IMR-90 (cell line): ENCODE measurements around the gene TMC7. TPM values are rescaled to one million over a fixed set of nuclear protein-coding genes. Genes with fewer than 3 reads are reported as not detected.

ENCODE experiments used
- ATAC-seq: fragments of 200-7000 bp; cut with Tn5 transposase; 2 replicates; pipeline ENCODE4 v1.9.1; 2020; ENCODE audit warnings: low read depth, mild to moderate bottlenecking, moderate library complexity
- BruUV-seq: library from RNA; stranded (reverse); fragments of 400-500 nt; replicated peaks from 2 replicates; lab custom pipeline; 2021; lab: Mats Ljungman, UMichigan
- CTCF ChIA-PET: fragments of 300-600 bp; formaldehyde crosslinking; extraction: SDS; loops from one replicate; lab custom pipeline; 2021; ENCODE audit warnings: antibody characterized with exemption; lab: Yijun Ruan, JAX
- POLR2A ChIA-PET: fragments of 300-600 bp; sonication (Branson Sonifier 250); formaldehyde crosslinking; loops from one replicate; lab custom pipeline; 2022; ENCODE audit warnings: antibody characterized with exemption; ENCODE audit not compliant: unreplicated experiment; lab: Charles Lee
- DNase-seq: peaks from one replicate; pipeline ENCODE4 v3.0.0; 2013
- H2AFZ ChIP-seq: replicated peaks from 2 replicates; pipeline ENCODE3; 2013; ENCODE audit warnings: low read length, mild to moderate bottlenecking; ENCODE audit not compliant: poor library complexity
- H2AK5ac ChIP-seq: 2 replicates; pipeline ENCODE4 v1.6.1; 2013; ENCODE audit warnings: low read depth, low read length, inconsistent platforms
- H2AK9ac ChIP-seq: replicated peaks from 2 replicates; pipeline ENCODE3; 2013; ENCODE audit warnings: mild to moderate bottlenecking, low read depth, low read length, moderate library complexity; ENCODE audit not compliant: poor library complexity
- H2BK120ac ChIP-seq: 2 replicates; pipeline ENCODE4 v1.6.1; 2013; ENCODE audit warnings: low read depth, low read length, inconsistent platforms
- H2BK15ac ChIP-seq: 3 replicates; pipeline ENCODE4 v1.6.1; 2013; ENCODE audit warnings: low read depth, low read length, inconsistent platforms
- H2BK20ac ChIP-seq: 2 replicates; pipeline ENCODE4 v1.6.1; 2013; ENCODE audit warnings: low read depth, mild to moderate bottlenecking, inconsistent platforms, low read length, moderate library complexity
- H2BK5ac ChIP-seq: 2 replicates; pipeline ENCODE4 v1.6.1; 2013; ENCODE audit warnings: mild to moderate bottlenecking, low read depth, low read length, inconsistent platforms; ENCODE audit not compliant: poor library complexity, severe bottlenecking
- H3K14ac ChIP-seq: replicated peaks from 2 replicates; pipeline ENCODE4 v1.6.1; 2013; ENCODE audit warnings: low read depth, low read length, inconsistent platforms
- H3K18ac ChIP-seq: 2 replicates; pipeline ENCODE4 v1.6.1; 2013; ENCODE audit warnings: low read depth, low read length, control low read depth
- H3K23ac ChIP-seq: 2 replicates; pipeline ENCODE4 v1.6.1; 2013; ENCODE audit warnings: low read depth, low read length, inconsistent platforms
- H3K27ac ChIP-seq: 2 replicates; pipeline ENCODE4 v1.5.1; 2013; ENCODE audit warnings: mild to moderate bottlenecking, control low read depth, low read length; ENCODE audit not compliant: insufficient read depth
- H3K27me3 ChIP-seq: 2 replicates; pipeline ENCODE4 v1.6.1; 2013; ENCODE audit warnings: low read length; ENCODE audit not compliant: control insufficient read depth, insufficient read depth
- H3K36me3 ChIP-seq: 2 replicates; pipeline ENCODE4 v1.6.1; 2013; ENCODE audit warnings: low read length, mixed read lengths; ENCODE audit not compliant: control insufficient read depth, insufficient read depth
- H3K4ac ChIP-seq: 2 replicates; pipeline ENCODE4 v1.6.1; 2013; ENCODE audit warnings: low read depth, low read length, inconsistent platforms
- H3K4me1 ChIP-seq: 2 replicates; pipeline ENCODE4 v1.6.1; 2013; ENCODE audit warnings: low read length, mixed read lengths; ENCODE audit not compliant: control insufficient read depth, insufficient read depth
- H3K4me2 ChIP-seq: 2 replicates; pipeline ENCODE4 v1.6.1; 2013; ENCODE audit warnings: low read depth, mild to moderate bottlenecking, control low read depth, low read length, moderate library complexity
- H3K4me3 ChIP-seq: 2 replicates; pipeline ENCODE4 v1.5.1; 2013; ENCODE audit warnings: low read depth, mild to moderate bottlenecking, control low read depth, low read length, moderate library complexity; ENCODE audit not compliant: insufficient read depth
- H3K56ac ChIP-seq: 2 replicates; pipeline ENCODE4 v1.6.1; 2013; ENCODE audit warnings: low read length, inconsistent platforms; ENCODE audit not compliant: insufficient read depth; ENCODE audit errors: extremely low read depth
- H3K79me1 ChIP-seq, 2 experiments: 2 replicates each; pipeline ENCODE4 v1.6.1; 2013; ENCODE audit warnings: low read length in 2 of 2, inconsistent platforms in 1 of 2, low read depth in 1 of 2
- H3K9ac ChIP-seq: 2 replicates; pipeline ENCODE4 v1.6.1; 2013; ENCODE audit warnings: low read depth, low read length, control low read depth
- H3K9me1 ChIP-seq: 2 replicates; pipeline ENCODE4 v1.6.1; 2013; ENCODE audit warnings: low read length, inconsistent platforms; ENCODE audit not compliant: insufficient read depth
- H3K9me3 ChIP-seq: 2 replicates; pipeline ENCODE4 v1.6.1; 2013; ENCODE audit warnings: low read length; ENCODE audit not compliant: control insufficient read depth, insufficient read depth
- H4K20me1 ChIP-seq: 2 replicates; pipeline ENCODE4 v1.6.1; 2013; ENCODE audit warnings: low read length, inconsistent platforms; ENCODE audit not compliant: insufficient read depth
- H4K5ac ChIP-seq: 2 replicates; pipeline ENCODE4 v1.6.1; 2013; ENCODE audit warnings: mild to moderate bottlenecking, low read depth, low read length, control low read depth
- H4K8ac ChIP-seq, 2 experiments: 2 replicates each; pipeline ENCODE4 v1.6.1; 2013; ENCODE audit warnings: low read depth in 2 of 2, low read length in 2 of 2, control low read depth in 1 of 2, inconsistent platforms in 1 of 2
- H4K91ac ChIP-seq: 2 replicates; pipeline ENCODE4 v1.6.1; 2013; ENCODE audit warnings: low read depth, low read length, inconsistent platforms; ENCODE audit not compliant: insufficient read depth
- BHLHE40 ChIP-seq: fragments of 150-350 bp; IDR thresholded peaks from 2 replicates; pipeline ENCODE4 v1.6.1; 2016; ENCODE audit warnings: mild to moderate bottlenecking, low read depth, low read length
- CEBPB ChIP-seq: IDR thresholded peaks from 2 replicates; pipeline ENCODE4 v1.6.1; 2012; ENCODE audit warnings: low read depth, low read length, improper control_type of control experiment
- CHD1 ChIP-seq: IDR thresholded peaks from 2 replicates; pipeline ENCODE4 v1.6.1; 2012; ENCODE audit warnings: low read depth, low read length, improper control_type of control experiment
- CTCF ChIP-seq: conservative IDR thresholded peaks from 2 replicates; pipeline ENCODE4 v1.5.1; 2012; ENCODE audit warnings: mild to moderate bottlenecking, low read depth, low read length, improper control_type of control experiment
- ELK1 ChIP-seq: fragments of 150-350 bp; IDR thresholded peaks from 2 replicates; pipeline ENCODE4 v1.6.1; 2016; ENCODE audit warnings: low read depth, mild to moderate bottlenecking, low read length, moderate library complexity, borderline replicate concordance
- FOS ChIP-seq: fragments of 150-350 bp; IDR thresholded peaks from 2 replicates; pipeline ENCODE4 v1.6.1; 2016; ENCODE audit warnings: low read depth, low read length
- MAFK ChIP-seq: IDR thresholded peaks from 2 replicates; pipeline ENCODE4 v1.6.1; 2012; ENCODE audit warnings: low read depth, low read length, improper control_type of control experiment
- MAZ ChIP-seq: IDR thresholded peaks from 2 replicates; pipeline ENCODE4 v1.6.1; 2012; ENCODE audit warnings: low read depth, mild to moderate bottlenecking, low read length, improper control_type of control experiment, moderate library complexity, borderline replicate concordance
- MXI1 ChIP-seq: IDR thresholded peaks from 2 replicates; pipeline ENCODE4 v1.6.1; 2012; ENCODE audit warnings: low read depth, mild to moderate bottlenecking, low read length, moderate library complexity, borderline replicate concordance
- NFE2L2 ChIP-seq: fragments of 150-350 bp; IDR thresholded peaks from 2 replicates; pipeline ENCODE4 v1.6.1; 2016; ENCODE audit warnings: low read depth, mild to moderate bottlenecking, low read length
- POLR2A ChIP-seq: IDR thresholded peaks from 2 replicates; pipeline ENCODE4 v1.6.1; 2012; ENCODE audit warnings: mild to moderate bottlenecking, low read depth, low read length
- RAD21 ChIP-seq: IDR thresholded peaks from 2 replicates; pipeline ENCODE4 v1.6.1; 2012; ENCODE audit warnings: low read length, improper control_type of control experiment
- RCOR1 ChIP-seq: IDR thresholded peaks from 2 replicates; pipeline ENCODE4 v1.6.1; 2012; ENCODE audit warnings: mild to moderate bottlenecking, low read length, improper control_type of control experiment; ENCODE audit not compliant: insufficient replicate concordance
- RFX5 ChIP-seq: IDR thresholded peaks from 2 replicates; pipeline ENCODE4 v1.8.0; 2012; ENCODE audit warnings: low read depth, mild to moderate bottlenecking, low read length, moderate library complexity
- SMC3 ChIP-seq: fragments of 150-350 bp; IDR thresholded peaks from 2 replicates; pipeline ENCODE4 v1.6.1; 2016; ENCODE audit warnings: low read depth, mild to moderate bottlenecking, antibody characterized with exemption, low read length, moderate library complexity
- USF2 ChIP-seq: fragments of 150-350 bp; IDR thresholded peaks from 2 replicates; pipeline ENCODE4 v1.6.1; 2017; ENCODE audit warnings: mild to moderate bottlenecking, antibody characterized with exemption, low read length, low read depth
- WGBS, 2 experiments: methylation state at CpG; one replicate each; pipeline versions ENCODE4 v1.1.5 to v1.1.7; 2013; ENCODE audit warnings: missing lambda C conversion rate in 2 of 2; ENCODE audit not compliant: insufficient read length in 1 of 2; ENCODE audit errors: extremely low coverage in 2 of 2; 5-methylcytosine and 5-hydroxymethylcytosine counted together
- dilution Hi-C: fragments of 300-500 bp; cut with HindIII; formaldehyde crosslinking; loops from one replicate; pipeline ENCODE4 v1.14.3; 2018; ENCODE audit warnings: low sequenced_read_pairs; ENCODE audit not compliant: unreplicated experiment
- in situ Hi-C: fragments of 300-500 bp; cut with MboI; formaldehyde crosslinking; loops from 3 replicates; pipeline ENCODE4 v1.14.3; 2019; ENCODE audit warnings: low sequenced_read_pairs, inconsistent platforms, mixed read lengths
- intact Hi-C: fragments of 100-400 bp; cut with micrococcal nuclease; formaldehyde crosslinking; loops from 2 replicates; pipeline ENCODE4 v1.10.0; 2022
- polyA plus RNA-seq, 3 experiments: library from polyadenylated mRNA; depleted of rRNA; stranded (reverse); fragments of >200 nt; gene quantifications; 2 replicates each; pipeline ENCODE4 v1.2.3, GENCODE V29; 2012; ENCODE audit warnings: low replicate concordance in 1 of 3
- total RNA-seq: library from RNA; depleted of rRNA; stranded (reverse); fragments of >200 nt; gene quantifications from 2 replicates; pipeline ENCODE4 v1.2.3, GENCODE V29; 2012

Gene TMC7
- total and polyA plus RNA-seq, 2 of the 4 experiments (the other 2 are of a cell fraction): 0.27 to 0.36 TPM

GRCh38 chr16:19014461-19014860 lies 30.7 kb downstream of the TMC7 start:
- H2BK120ac ChIP-seq: no peak overlapping the region
- H2BK15ac ChIP-seq: no peak overlapping the region
- no peak overlapping the region for H3K4me3 ChIP-seq
- no peak overlapping the region for H3K18ac ChIP-seq
- no peak overlapping the region for H4K91ac ChIP-seq
- no peak overlapping the region for H2BK5ac ChIP-seq
- BruUV-seq: no TSS peak
- peak overlapping the region; percentile 28 for H2AK9ac ChIP-seq
- no peak overlapping the region for H3K14ac ChIP-seq
- no peaks in the 10 kb centered on the region for H3K36me3 ChIP-seq
- H3K27ac ChIP-seq: no peak overlapping the region
- H3K56ac ChIP-seq: no peak overlapping the region
- TF ChIP-seq ELK1: no peak
- no peak for TF ChIP-seq MXI1
- no peak for TF ChIP-seq NFE2L2
- TF ChIP-seq CEBPB: no peak
- TF ChIP-seq FOS: no peak
- no peak for TF ChIP-seq BHLHE40
- no peak for TF ChIP-seq POLR2A
- TF ChIP-seq RFX5: no peak
- TF ChIP-seq SMC3: no peak
- TF ChIP-seq MAFK: no peak
- no peak for TF ChIP-seq MAZ
- no peak for TF ChIP-seq RAD21
- no peak for TF ChIP-seq RCOR1
- no peak for TF ChIP-seq CTCF
- TF ChIP-seq USF2: no peak
- TF ChIP-seq CHD1: no peak
- H3K4ac ChIP-seq: no peak overlapping the region
- DNase-seq: no peak
- no peak overlapping the region for H3K4me2 ChIP-seq
- no peak overlapping the region for H2AK5ac ChIP-seq
- H3K9me1 ChIP-seq: peaks cover 2% of the 10 kb centered on the region; the same call in 1 of the 2 replicates
- no peaks in the 10 kb centered on the region for H3K79me1 ChIP-seq
- H2BK20ac ChIP-seq: no peak overlapping the region
- in situ Hi-C loops (no loop called here), dilution Hi-C loops (no loop called here), intact Hi-C loops (no loop called here)
- no peaks in the 10 kb centered on the region; the same call in 1 of the 2 replicates for H3K9me3 ChIP-seq
- H3K9ac ChIP-seq: no peak overlapping the region
- no peak overlapping the region for H3K23ac ChIP-seq
- no peak; the same call in 1 of the 2 replicates for ATAC-seq
- CTCF ChIA-PET: no interaction called here
- H4K8ac ChIP-seq: no peak overlapping the region
- H3K4me1 ChIP-seq: no peaks in the 10 kb centered on the region
- no peak overlapping the region for H4K5ac ChIP-seq
- H3K27me3 ChIP-seq: no peaks in the 10 kb centered on the region
- WGBS, 2 experiments: 76% methylated on average over 2 of the region's 7 CpGs; no CpG with 5 or more reads in 1 of the 2 experiments
- POLR2A ChIA-PET: no interaction called here
- peak overlapping the region; percentile 43 for H2AFZ ChIP-seq
- no peaks in the 10 kb centered on the region for H4K20me1 ChIP-seq
